Transverse colon (tissue), 4 donors: ENCODE measurements around the gene HCFC1. TPM values are rescaled to one million over a fixed set of nuclear protein-coding genes. Genes with fewer than 3 reads are reported as not detected.

Experiments used
- DNase-seq: peaks from one replicate; pipeline ENCODE4 v3.0.0-alpha.2; 2019
- H3K27ac ChIP-seq, 4 donors: fragments of 200-600 bp; sonication (generic); 2 replicates each; pipeline ENCODE4 v1.5.1; 2016 to 2018; ENCODE audit warnings: inconsistent platforms in 4 of 4
- H3K27me3 ChIP-seq: fragments of 200-600 bp; sonication (generic); 2 replicates; pipeline ENCODE4 v1.5.1; 2017; ENCODE audit warnings: inconsistent platforms
- H3K36me3 ChIP-seq, 4 donors: fragments of 200-600 bp; sonication (generic); 2 replicates each; pipeline ENCODE4 v1.5.1; 2017 to 2019; ENCODE audit warnings: inconsistent platforms in 4 of 4
- H3K4me1 ChIP-seq, 4 donors: fragments of 200-600 bp; sonication (generic); 2 replicates each; pipeline ENCODE4 v1.5.1; 2017 to 2020; ENCODE audit warnings: inconsistent platforms in 4 of 4
- H3K4me3 ChIP-seq, 4 donors: fragments of 200-600 bp; sonication (generic); 1 replicate in 1 of 4; 2 replicates in 3 of 4; pipeline versions ENCODE4 v1.5.1 to v1.6.1; 2017 to 2019; ENCODE audit warnings: inconsistent platforms in 4 of 4
- H3K9me3 ChIP-seq, 2 donors: fragments of 200-600 bp; sonication (generic); 2 replicates each; pipeline ENCODE4 v1.5.1; 2017 to 2019; ENCODE audit warnings: inconsistent platforms in 2 of 2
- CTCF ChIP-seq, 5 experiments: fragments of 200-600 bp in 3 of 5; fragments of 450-650 bp in 2 of 5; sonication (generic) in 3 of 5; IDR thresholded peaks; 1 replicate in 2 of 5; 2 replicates in 3 of 5; pipeline ENCODE4 v1.5.1; 2016 to 2017; ENCODE audit warnings: antibody characterized with exemption in 5 of 5, inconsistent platforms in 3 of 5, mild to moderate bottlenecking in 2 of 5, moderate library complexity in 1 of 5
- EP300 ChIP-seq: sonication (generic); formaldehyde crosslinking; IDR thresholded peaks from one replicate; pipeline ENCODE4 v1.6.1; 2017; ENCODE audit warnings: antibody characterized with exemption, low read depth
- POLR2A ChIP-seq: fragments of 450-650 bp; IDR thresholded peaks from one replicate; pipeline ENCODE4 v1.6.1; 2016; ENCODE audit warnings: antibody characterized with exemption, mild to moderate bottlenecking, moderate library complexity
- POLR2AphosphoS5 ChIP-seq, 3 donors: sonication (generic); formaldehyde crosslinking; IDR thresholded peaks; one replicate each; pipeline ENCODE4 v1.6.1; 2016; ENCODE audit warnings: antibody characterized with exemption in 3 of 3
- WGBS, 2 donors: methylation state at CpG; one replicate each; pipeline ENCODE4 v1.1.5; 2018; ENCODE audit warnings: low coverage in 1 of 2; 5-methylcytosine and 5-hydroxymethylcytosine counted together
- in situ Hi-C, 4 donors: fragments of 200-750 bp; cut with MboI; loops; one replicate each; pipeline versions ENCODE4 v1.15.0 to v1.15.1; 2017; ENCODE audit warnings: low sequenced_read_pairs in 3 of 4, low pct_ligation_motif_present in 1 of 4, low pct_unique_long_range_greater_than_20kb in 1 of 4
- intact Hi-C: fragments of 100-400 bp; cut with DNase I; formaldehyde crosslinking; loops from one replicate; pipeline ENCODE4 v1.15.1; 2023; ENCODE audit warnings: low total_unique reads
- total RNA-seq, 4 donors: library from RNA; depleted of rRNA; stranded (reverse); fragments of >200 nt; gene quantifications; one replicate each; pipeline ENCODE4 v1.1.0, GENCODE V29; 2016

Gene HCFC1
- total RNA-seq, 4 donors from 2014 or later = 34.0 to 68.5 (median 49.8) TPM

- TF ChIP-seq POLR2AphosphoS5 (IDR thresholded peaks at IDR 0.05) (peak; percentile 4 to 36 (median 6)), EP300 (no peak), POLR2A (no peak), CTCF (IDR thresholded peaks at IDR 0.05) (no peak)
These were observed 929 bp upstream of the HCFC1 start, which contains the start of gene TMEM187 for GRCh38 chrX:153972368-153973126. TSS of gene TMEM187 (plus strand) at chrX:153972754. CDS start at chrX:153982063, 9,309 bp downstream.

GRCh38 chrX:153971124-153971449, 531 bp downstream of the HCFC1 start:
- in situ Hi-C loops = loop anchor here in 2 of 4 donors (25.0 kb wide), 2 partner anchors 209 to 566 kb away; partner anchors contain the start of genes G6PD (in 1 of the 2), IKBKG (in 1 of the 2) and PLXNB3 (in 1 of the 2)
- peak overlapping the region; percentile 94 to 100 (median 98) for H3K27ac ChIP-seq
- peak overlapping the region; percentile 63 to 91 (median 86) for H3K4me3 ChIP-seq
- H3K9me3 ChIP-seq = no peaks in the 10 kb centered on the region
- no peaks in the 10 kb centered on the region for H3K36me3 ChIP-seq
- no peaks in the 10 kb centered on the region for H3K27me3 ChIP-seq
- TF ChIP-seq POLR2A (peak; percentile 68), POLR2AphosphoS5 (IDR thresholded peaks at IDR 0.05) (peak; percentile 17 to 44 (median 36)), CTCF (IDR thresholded peaks at IDR 0.05) (no peak)
- peak; percentile 95 for DNase-seq
- WGBS, 2 donors = 12% methylated on average over 23 of the region's 34 CpGs; no CpG with 5 or more reads in 1 of the 2 donors
- intact Hi-C loops = no loop called here
- peaks cover 4 to 54% (median 52%) of the 10 kb centered on the region in 4 donors for H3K4me1 ChIP-seq

More at GRCh38 chrX:153972368-153973126, 929 bp upstream of the HCFC1 start, which contains the start of gene TMEM187:
- in situ Hi-C loops (loop anchor here in 2 of 4 donors (25.0 kb wide), 2 partner anchors 210 to 565 kb away; partner anchors contain the start of genes G6PD (in 1 of the 2), IKBKG (in 1 of the 2) and PLXNB3 (in 1 of the 2)), intact Hi-C loops (no loop called here)
- Histone ChIP-seq H3K9me3 (no peaks in the 10 kb centered on the region), H3K4me3 (peak within 1 kb of the TSS; percentile 63 to 91 (median 86)), H3K36me3 (no peaks in the 10 kb centered on the region), H3K27ac (peak within 1 kb of the TSS; percentile 94 to 100 (median 98)), H3K27me3 (no peaks in the 10 kb centered on the region), H3K4me1 (peaks cover 0 to 40% (median 37%) of the 10 kb centered on the region in 4 donors)
- WGBS, 2 donors = 25% methylated on average over 98 of the region's 103 CpGs; no CpG with 5 or more reads in 1 of the 2 donors
- DNase-seq = peak; percentile 90

- Histone ChIP-seq H3K4me1 (peaks cover 9 to 58% (median 53%) of the 10 kb centered on the region in 4 donors), H3K36me3 (no peaks in the 10 kb centered on the region), H3K4me3 (peak overlapping the region; percentile 63 to 91 (median 86)), H3K27me3 (no peaks in the 10 kb centered on the region), H3K27ac (peak overlapping the region; percentile 94 to 100 (median 98)), H3K9me3 (no peaks in the 10 kb centered on the region)
- in situ Hi-C loops = loop anchor here in 2 of 4 donors (25.0 kb wide), 2 partner anchors 208 to 567 kb away; partner anchors contain the start of genes G6PD (in 1 of the 2), IKBKG (in 1 of the 2) and PLXNB3 (in 1 of the 2)
- TF ChIP-seq POLR2AphosphoS5 (IDR thresholded peaks at IDR 0.05) = no peak
- no peak for TF ChIP-seq POLR2A
- TF ChIP-seq EP300 = no peak
- no peak for TF ChIP-seq CTCF (IDR thresholded peaks at IDR 0.05)
- 0 to 21% methylated on average over 3 to 47 of the region's 49 CpGs for WGBS, 2 donors
- DNase-seq = no peak
- intact Hi-C loops = no loop called here
These were observed 1.1 kb downstream of the HCFC1 start for GRCh38 chrX:153970357-153971123.
